Fibroblast of pulmonary artery (primary cell): ENCODE measurements around the gene C1QTNF9.

Experiments used
- DNase-seq: peaks from one replicate; pipeline ENCODE4 v3.0.0-alpha.2; 2010; ENCODE audit warnings: low read depth
- H3K4me3 ChIP-seq: replicated peaks from 2 replicates; pipeline ENCODE4 v1.5.1; 2011; ENCODE audit warnings: low read depth, mild to moderate bottlenecking, control low read depth, low read length, moderate library complexity
- TF ChIP-seq, protein P1 (sequence below): IDR thresholded peaks from 2 replicates; pipeline ENCODE4 v1.5.1; 2011; ENCODE audit warnings: mild to moderate bottlenecking, control low read depth, low read length, inconsistent platforms; ENCODE audit errors: missing control alignments

The C1QTNF9 gene

DNA sequence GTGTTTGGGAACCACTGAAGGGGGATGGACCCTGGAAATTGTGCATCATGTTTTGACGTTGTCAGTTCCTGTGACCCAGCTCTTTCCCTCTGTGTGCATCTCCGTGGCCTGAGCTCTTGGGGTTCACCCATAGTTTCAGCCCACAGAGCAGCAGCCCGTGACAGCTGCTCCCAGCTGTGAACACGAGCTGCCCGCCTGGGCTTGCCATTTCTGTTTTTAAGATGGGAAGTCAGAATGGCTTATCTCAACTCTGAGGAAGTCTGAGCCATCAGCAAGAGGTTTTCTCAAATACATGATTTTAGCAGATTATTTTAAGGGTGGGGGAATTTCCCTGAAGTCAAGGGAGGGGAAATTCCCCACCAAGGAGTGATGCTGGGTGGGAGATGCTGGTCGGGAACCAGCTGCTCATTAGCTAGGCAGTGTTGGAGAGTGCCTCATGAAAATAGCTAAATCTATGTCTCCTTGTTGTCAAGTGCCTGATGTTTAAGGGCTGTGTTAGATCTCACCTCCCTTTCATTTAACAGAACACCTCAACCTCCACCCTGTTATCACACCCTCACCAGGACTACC is 34.8 kb upstream of the C1QTNF9 start:
- DNase-seq: peak; percentile 52
- TF ChIP-seq, protein P1, sequence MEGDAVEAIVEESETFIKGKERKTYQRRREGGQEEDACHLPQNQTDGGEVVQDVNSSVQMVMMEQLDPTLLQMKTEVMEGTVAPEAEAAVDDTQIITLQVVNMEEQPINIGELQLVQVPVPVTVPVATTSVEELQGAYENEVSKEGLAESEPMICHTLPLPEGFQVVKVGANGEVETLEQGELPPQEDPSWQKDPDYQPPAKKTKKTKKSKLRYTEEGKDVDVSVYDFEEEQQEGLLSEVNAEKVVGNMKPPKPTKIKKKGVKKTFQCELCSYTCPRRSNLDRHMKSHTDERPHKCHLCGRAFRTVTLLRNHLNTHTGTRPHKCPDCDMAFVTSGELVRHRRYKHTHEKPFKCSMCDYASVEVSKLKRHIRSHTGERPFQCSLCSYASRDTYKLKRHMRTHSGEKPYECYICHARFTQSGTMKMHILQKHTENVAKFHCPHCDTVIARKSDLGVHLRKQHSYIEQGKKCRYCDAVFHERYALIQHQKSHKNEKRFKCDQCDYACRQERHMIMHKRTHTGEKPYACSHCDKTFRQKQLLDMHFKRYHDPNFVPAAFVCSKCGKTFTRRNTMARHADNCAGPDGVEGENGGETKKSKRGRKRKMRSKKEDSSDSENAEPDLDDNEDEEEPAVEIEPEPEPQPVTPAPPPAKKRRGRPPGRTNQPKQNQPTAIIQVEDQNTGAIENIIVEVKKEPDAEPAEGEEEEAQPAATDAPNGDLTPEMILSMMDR: no peak
- no peak overlapping the region for H3K4me3 ChIP-seq

DNA sequence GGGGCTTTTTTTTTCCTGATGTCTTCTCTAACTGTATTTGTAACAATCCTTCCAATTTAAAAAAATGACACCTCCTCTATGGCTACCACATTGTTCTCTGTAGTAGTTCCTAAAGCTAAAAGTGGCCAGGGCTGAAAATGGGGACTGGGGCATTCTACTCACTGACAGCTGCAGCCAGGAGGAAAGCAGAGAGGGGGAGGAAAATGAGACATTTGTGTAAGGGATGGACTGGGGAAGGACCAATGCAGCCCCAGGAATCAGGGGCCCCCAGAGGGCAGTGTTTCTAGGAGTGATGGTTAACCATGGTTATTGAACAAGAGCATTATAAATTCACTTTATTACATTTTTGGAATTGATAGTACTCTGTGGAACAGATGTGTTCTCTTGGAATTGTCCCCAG is 34.3 kb upstream of the C1QTNF9 start:
- DNase-seq: no peak
- TF ChIP-seq, protein P1: peak; percentile 8
- no peak overlapping the region for H3K4me3 ChIP-seq

DNA sequence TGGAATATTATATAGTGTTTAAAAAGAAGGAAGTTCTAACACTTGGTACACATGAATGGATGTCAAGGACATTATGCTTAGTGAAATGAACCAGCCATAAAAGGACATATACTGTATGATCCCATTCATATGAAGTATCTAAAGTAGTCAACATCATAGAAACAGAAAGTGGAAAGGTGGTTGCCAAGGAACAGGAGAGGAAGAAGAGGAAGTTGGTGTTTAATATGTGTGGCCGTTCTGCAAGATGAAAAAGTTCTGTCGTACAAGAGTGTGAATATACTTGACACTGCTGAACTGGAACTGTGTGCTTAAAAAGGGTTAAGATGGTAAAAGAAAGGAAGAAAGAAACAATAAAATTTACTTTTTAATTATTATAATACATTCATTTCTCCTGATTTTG is 33.1 kb upstream of the C1QTNF9 start:
- no peak for DNase-seq
- TF ChIP-seq, protein P1: no peak
- no peak overlapping the region for H3K4me3 ChIP-seq

DNA sequence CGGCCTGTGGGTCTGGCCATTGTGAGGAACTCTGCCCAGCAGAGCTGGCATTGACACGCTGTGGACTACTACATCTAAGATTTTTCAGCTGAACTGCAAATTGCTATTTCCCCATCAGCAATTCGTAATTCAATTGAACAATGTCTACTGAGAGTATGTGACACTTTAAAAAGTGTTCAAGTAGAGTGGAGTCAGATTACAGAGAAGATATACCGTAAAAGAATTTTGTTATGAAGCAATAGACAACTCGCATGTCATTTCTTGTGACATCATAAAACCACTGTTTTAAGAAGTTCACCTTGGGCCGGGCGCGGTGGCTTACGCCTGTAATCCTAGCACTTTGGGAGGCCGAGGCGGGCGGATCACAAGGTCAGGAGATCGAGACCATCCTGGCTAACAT is 32.5 kb upstream of the C1QTNF9 start:
- H3K4me3 ChIP-seq: no peak overlapping the region
- TF ChIP-seq, protein P1: no peak
- no peak for DNase-seq

DNA sequence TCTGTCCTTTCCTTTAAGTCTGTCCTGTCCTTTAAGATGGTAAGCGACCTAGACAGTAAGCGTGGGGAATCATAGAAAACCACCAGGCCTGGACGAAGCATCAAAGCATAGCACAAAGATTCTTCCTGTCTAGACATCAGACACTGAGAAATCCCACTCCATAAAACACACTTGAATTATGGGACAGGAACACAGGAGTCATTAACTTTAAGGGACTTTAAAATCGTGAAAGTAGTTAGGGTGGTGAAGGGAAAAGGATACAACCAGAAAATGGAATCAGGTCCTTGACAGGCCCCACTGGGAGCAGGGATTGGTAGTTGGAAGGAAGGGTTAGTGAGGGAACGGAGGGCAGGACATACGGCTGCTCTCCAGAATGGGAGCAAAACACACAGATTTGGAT is 31.6 kb upstream of the C1QTNF9 start:
- TF ChIP-seq, protein P1: no peak

DNA sequence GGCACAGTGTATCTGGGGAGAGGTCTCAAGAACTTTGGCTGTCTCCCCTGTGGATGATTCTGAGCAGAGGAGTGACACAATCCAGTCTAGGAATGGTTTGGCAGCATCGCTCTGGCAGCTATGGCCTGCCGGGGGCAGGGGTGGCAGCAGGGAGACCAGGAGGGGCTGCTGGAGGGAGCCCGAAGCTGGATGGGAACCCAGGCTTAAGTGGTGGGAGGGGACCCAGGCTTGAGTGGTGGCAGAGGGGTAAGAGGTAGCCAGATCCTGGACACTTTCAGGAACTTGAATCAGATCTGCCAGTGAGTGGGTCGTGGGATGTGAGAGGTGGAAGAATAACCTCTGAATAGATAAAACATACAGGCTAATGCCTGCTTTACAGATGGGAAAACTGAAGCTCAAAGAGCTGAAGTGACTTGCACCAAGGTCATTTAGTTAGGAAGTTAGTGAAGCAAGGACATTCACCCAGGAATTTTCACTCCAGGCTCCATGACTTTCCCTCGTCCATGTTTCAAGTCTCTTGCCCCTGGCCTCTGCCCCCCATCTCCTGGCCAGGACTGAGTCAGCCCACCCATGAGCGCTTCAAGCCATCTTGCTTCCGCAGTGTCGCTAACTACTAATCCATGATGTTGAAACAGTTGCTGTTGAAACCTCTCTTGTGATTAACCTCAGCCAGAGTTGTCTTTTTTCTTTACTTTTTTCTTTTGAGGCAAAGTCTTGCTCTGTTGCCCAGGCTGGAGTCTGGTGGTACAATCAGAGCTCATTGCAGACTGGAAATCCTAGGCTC is 29.9 kb upstream of the C1QTNF9 start:
- no peak for DNase-seq
- H3K4me3 ChIP-seq: no peak overlapping the region
- TF ChIP-seq, protein P1: no peak

More for the DNA sequence above, 31.6 kb upstream of the C1QTNF9 start:
- no peak for DNase-seq
- no peak overlapping the region for H3K4me3 ChIP-seq
